Measurements from ENCODE around the gene TBCB. TPM values are rescaled to one million over a fixed set of nuclear protein-coding genes. Genes with fewer than 3 reads are reported as not detected.
A peak's percentile ranks its signal among the peaks of the same experiment; 100 is the strongest.

TBCB gene, protein sequence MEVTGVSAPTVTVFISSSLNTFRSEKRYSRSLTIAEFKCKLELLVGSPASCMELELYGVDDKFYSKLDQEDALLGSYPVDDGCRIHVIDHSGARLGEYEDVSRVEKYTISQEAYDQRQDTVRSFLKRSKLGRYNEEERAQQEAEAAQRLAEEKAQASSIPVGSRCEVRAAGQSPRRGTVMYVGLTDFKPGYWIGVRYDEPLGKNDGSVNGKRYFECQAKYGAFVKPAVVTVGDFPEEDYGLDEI
- polyA plus RNA-seq (2012; rRNA removed) = 566 and 712 TPM in 2 replicates
- polyA plus RNA-seq (2012; cell fraction: cytosol; rRNA removed) = 448 and 578 TPM in 2 replicates
- polyA plus RNA-seq (2012; cell fraction: nucleus; rRNA removed) = 348 and 359 TPM in 2 replicates

DNA sequence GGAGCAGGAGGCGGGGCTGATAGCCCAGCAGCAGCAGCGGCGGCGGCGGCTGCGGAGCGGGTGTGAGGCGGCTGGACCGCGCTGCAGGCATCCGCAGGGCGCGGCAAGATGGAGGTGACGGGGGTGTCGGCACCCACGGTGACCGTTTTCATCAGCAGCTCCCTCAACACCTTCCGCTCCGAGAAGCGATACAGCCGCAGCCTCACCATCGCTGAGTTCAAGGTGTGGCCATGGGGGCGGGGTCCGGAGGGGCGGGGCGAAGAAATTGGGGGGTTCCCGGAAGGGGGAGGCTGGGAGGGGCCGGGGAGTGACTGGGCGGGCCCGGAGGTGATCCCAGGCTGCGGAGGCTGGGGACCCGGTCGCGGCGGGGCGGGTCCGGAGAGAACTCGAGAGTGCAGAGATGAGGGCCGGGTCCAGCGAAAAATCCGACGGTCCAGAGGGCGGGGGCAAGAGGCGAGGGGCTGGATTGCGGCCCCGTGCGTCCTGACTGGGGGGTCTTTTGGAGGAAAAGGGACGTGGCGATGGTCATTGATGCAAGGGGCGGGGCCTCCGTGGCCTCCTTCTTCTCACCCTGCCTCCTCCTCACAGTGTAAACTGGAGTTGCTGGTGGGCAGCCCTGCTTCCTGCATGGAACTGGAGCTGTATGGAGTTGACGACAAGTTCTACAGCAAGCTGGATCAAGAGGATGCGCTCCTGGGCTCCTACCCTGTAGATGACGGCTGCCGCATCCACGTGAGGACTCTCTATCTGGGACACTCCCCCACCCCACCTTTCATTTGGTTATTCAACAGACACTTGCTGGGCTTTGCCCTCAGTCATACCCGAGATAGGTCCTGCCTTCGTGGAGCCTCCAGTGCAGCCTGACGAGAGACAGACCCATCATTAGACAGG is at the start of gene TBCB:
TBCB (plus strand) TSS at position 16 of the 891 bp plus-strand sequence; CDS start at position 109, 93 bp downstream.
- ChIA-PET POLR2A (interaction anchor here (1.0 to 1.8 kb wide), 7 partner anchors 10 to 219 kb away, joined by 3 to 6 read pairs (median 4); partner anchors contain the start of genes ZNF146 and ZNF565), CTCF (interaction anchor here (0.9 to 3.5 kb wide), 4 partner anchors 12 to 234 kb away, joined by 3 to 14 read pairs (median 5); no protein-coding TSS in a partner anchor)
- no peaks in the 10 kb centered on the region for H3K9me2 ChIP-seq
- no peaks in the 10 kb centered on the region for H3K9me3 ChIP-seq
- H3K27ac ChIP-seq (ENCODE audit: low read depth in 2 of 2, low read length in 1 of 2) = peak within 1 kb of the TSS; percentile 80 to 96
- H3K4me2 ChIP-seq = peak within 1 kb of the TSS; percentile 98
- H2AFZ ChIP-seq (ENCODE audit: low read depth) = peak within 1 kb of the TSS; percentile 83
- peak; percentile 90 for DNase-seq
- peaks cover 24 to 31% of the 10 kb centered on the region in 2 experiments for H3K36me3 ChIP-seq (replicated peaks in 1 of 2; ENCODE audit: control insufficient read depth in 1 of 2, insufficient read depth in 2 of 2, low read length in 1 of 2)
- H3K9ac ChIP-seq = peak within 1 kb of the TSS; percentile 69
- no peaks in the 10 kb centered on the region for H4K20me1 ChIP-seq (ENCODE audit: insufficient read depth)
- no peaks in the 10 kb centered on the region for H3F3A ChIP-seq (replicated peaks; ENCODE audit: insufficient read depth)
- TF ChIP-seq EP300 (IDR thresholded peaks at IDR 0.05; ENCODE audit: borderline replicate concordance in 1 of 2, low read depth in 1 of 2, low read length in 1 of 2) (peak in 1 of 2 experiments; percentile 7; a peak in 1 of 4 replicates), USF1 (IDR thresholded peaks at IDR 0.05; ENCODE audit: borderline replicate concordance, low read depth) (no peak), RCOR1 (IDR thresholded peaks at IDR 0.05; ENCODE audit: low read length) (no peak), TEAD4 (IDR thresholded peaks at IDR 0.05; ENCODE audit: borderline replicate concordance, insufficient read depth) (no peak), EZH2phosphoT487 (IDR thresholded peaks at IDR 0.05; ENCODE audit: borderline replicate concordance, low read depth) (no peak), JUND (IDR thresholded peaks at IDR 0.05) (no peak), MXI1 (IDR thresholded peaks at IDR 0.05; ENCODE audit: low read depth, low read length) (0 out of 2 replicates have a peak, but pooled peaks have one; percentile 16), FOSL2 (IDR thresholded peaks at IDR 0.05; ENCODE audit: borderline replicate concordance, low read depth) (no peak), FOXJ3 (CRISPR knock-in tag; IDR thresholded peaks at IDR 0.05) (0 out of 2 replicates have a peak, but pooled peaks have one; percentile 24), ELF1 (IDR thresholded peaks at IDR 0.05) (no peak; the same call in 1 of the 2 replicates), MAX (IDR thresholded peaks at IDR 0.05; ENCODE audit: low read depth) (peak; percentile 9; the same call in 1 of the 2 replicates), ZBTB33 (IDR thresholded peaks at IDR 0.05; ENCODE audit: borderline replicate concordance, low read depth) (no peak), RXRA (IDR thresholded peaks at IDR 0.05; ENCODE audit: borderline replicate concordance, low read depth) (no peak), TAF1 (IDR thresholded peaks at IDR 0.05; ENCODE audit: borderline replicate concordance, low read depth, low read length) (peak; percentile 81; the same call in 1 of the 2 replicates), RAD21 (IDR thresholded peaks at IDR 0.05; ENCODE audit: low read length) (no peak), PBX3 (IDR thresholded peaks at IDR 0.05) (no peak; the same call in 1 of the 2 replicates), POLR2AphosphoS5 (IDR thresholded peaks at IDR 0.05; ENCODE audit: low read depth, low read length) (peak; percentile 46; the same call in 1 of the 2 replicates), SIN3A (IDR thresholded peaks at IDR 0.05; ENCODE audit: borderline replicate concordance, low read depth, low read length) (peak; percentile 33; the same call in 1 of the 2 replicates)
- H3K27me3 ChIP-seq (ENCODE audit: insufficient read depth) = no peaks in the 10 kb centered on the region
- 2% methylated on average over 38 of the region's 59 CpGs for WGBS (ENCODE audit: low lambda C conversion rate)
- peaks cover 6 to 22% of the 10 kb centered on the region in 2 experiments; a peak in 1 of 4 replicates for H3K4me1 ChIP-seq (ENCODE audit: control insufficient read depth in 1 of 2, insufficient read depth in 2 of 2, low read depth in 1 of 2, low read length in 1 of 2)
- H3K4me3 ChIP-seq (ENCODE audit: low read depth in 2 of 2, low read length in 1 of 2) = peak within 1 kb of the TSS; percentile 85 to 87
- H3K79me2 ChIP-seq (ENCODE audit: insufficient read depth) = peaks cover 46% of the 10 kb centered on the region; the same call in 1 of the 2 replicates
